ENCODE measurements around the gene CLSTN1. TPM values are rescaled to one million over a fixed set of nuclear protein-coding genes. Genes with fewer than 3 reads are reported as not detected.

CLSTN1 gene
- total RNA-seq, 1 donor from 2014 or later = 130 TPM

DNA sequence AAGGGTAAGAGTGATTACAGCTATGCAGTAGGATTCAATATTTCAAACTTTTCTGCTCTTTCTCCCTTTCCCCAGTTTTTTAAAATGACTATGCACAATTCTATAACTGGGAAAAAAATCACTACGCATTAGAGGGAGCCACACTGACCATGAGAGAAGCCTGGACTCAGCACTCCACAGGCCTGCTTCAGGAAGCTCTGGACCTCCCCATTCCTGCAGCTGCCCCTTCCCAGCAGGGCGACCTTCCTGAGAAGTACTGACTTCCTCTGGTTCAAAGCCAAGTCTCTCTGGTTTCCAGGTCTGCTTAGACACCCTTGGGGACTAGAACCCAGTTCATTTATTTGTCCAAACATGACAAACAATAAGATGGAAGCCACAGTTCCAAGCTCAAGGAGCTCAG is 42.0 kb upstream of the CLSTN1 start:
- H3K9me3 Mint-ChIP-seq (ENCODE audit: low read depth) = no peaks in the 10 kb centered on the region
- H3K36me3 Mint-ChIP-seq (ENCODE audit: insufficient read depth) = peaks cover 5% of the 10 kb centered on the region
- no peak for DNase-seq (ENCODE audit: low spot score, unreplicated experiment)
- no peaks in the 10 kb centered on the region for H3K27me3 Mint-ChIP-seq
- TF ChIP-seq, protein P1, sequence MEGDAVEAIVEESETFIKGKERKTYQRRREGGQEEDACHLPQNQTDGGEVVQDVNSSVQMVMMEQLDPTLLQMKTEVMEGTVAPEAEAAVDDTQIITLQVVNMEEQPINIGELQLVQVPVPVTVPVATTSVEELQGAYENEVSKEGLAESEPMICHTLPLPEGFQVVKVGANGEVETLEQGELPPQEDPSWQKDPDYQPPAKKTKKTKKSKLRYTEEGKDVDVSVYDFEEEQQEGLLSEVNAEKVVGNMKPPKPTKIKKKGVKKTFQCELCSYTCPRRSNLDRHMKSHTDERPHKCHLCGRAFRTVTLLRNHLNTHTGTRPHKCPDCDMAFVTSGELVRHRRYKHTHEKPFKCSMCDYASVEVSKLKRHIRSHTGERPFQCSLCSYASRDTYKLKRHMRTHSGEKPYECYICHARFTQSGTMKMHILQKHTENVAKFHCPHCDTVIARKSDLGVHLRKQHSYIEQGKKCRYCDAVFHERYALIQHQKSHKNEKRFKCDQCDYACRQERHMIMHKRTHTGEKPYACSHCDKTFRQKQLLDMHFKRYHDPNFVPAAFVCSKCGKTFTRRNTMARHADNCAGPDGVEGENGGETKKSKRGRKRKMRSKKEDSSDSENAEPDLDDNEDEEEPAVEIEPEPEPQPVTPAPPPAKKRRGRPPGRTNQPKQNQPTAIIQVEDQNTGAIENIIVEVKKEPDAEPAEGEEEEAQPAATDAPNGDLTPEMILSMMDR (IDR thresholded peaks at IDR 0.05; ENCODE audit: unreplicated experiment) = no peak
- H3K27ac Mint-ChIP-seq = no peak overlapping the region
- no peaks in the 10 kb centered on the region for H3K4me1 Mint-ChIP-seq (ENCODE audit: low read depth)
- no peak overlapping the region for H3K4me3 Mint-ChIP-seq (ENCODE audit: low read depth)

DNA sequence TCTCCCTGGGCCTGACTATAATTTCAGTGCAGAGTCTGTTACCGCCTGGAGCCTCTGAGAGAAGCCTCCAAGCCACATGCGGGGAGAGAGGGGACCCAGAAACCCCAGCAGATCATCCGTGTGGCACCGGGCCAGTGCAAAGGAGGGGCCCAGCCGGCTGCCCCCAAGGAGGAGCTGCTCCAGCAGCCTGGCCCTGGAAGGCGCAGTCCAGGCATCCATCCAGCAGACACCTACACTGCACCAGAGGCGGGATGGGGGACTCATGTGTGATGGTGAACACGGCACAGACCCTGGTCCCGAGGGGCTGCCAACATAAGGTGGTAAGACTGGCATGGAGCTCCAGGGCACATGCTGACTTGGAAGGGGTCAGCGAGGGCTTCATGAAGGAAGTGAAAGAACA is 39.6 kb upstream of the CLSTN1 start:
- no peak overlapping the region for H3K27ac Mint-ChIP-seq
- DNase-seq (ENCODE audit: low spot score, unreplicated experiment) = no peak
- no peak overlapping the region for H3K4me3 Mint-ChIP-seq (ENCODE audit: low read depth)
- H3K4me1 Mint-ChIP-seq (ENCODE audit: low read depth) = no peaks in the 10 kb centered on the region
- no peaks in the 10 kb centered on the region for H3K27me3 Mint-ChIP-seq
- TF ChIP-seq, protein P1 (IDR thresholded peaks at IDR 0.05; ENCODE audit: unreplicated experiment) = no peak
- no peaks in the 10 kb centered on the region for H3K9me3 Mint-ChIP-seq (ENCODE audit: low read depth)
- peaks cover 8% of the 10 kb centered on the region for H3K36me3 Mint-ChIP-seq (ENCODE audit: insufficient read depth)

DNA sequence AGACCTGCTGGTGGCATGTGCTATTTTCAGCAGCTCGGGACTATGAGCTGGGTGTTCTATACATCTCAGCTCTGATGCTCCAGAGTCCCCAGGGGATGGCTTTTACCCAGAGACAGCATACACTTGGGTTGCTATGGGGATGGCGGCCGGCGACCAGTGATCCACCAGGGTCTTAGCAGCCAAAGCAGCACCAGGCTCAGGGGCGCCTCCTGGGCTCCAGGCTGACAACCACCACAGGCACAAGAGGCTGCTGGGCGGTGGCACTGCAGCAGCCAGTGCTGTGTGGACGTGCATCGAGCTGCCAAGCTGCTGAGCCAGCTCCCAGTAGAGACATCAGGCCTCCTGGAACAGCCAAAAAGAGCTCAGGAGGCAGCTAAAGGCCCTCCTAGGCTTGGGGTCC is 37.6 kb upstream of the CLSTN1 start:
- TF ChIP-seq, protein P1 (IDR thresholded peaks at IDR 0.05; ENCODE audit: unreplicated experiment) = no peak
- no peaks in the 10 kb centered on the region for H3K4me1 Mint-ChIP-seq (ENCODE audit: low read depth)
- H3K9me3 Mint-ChIP-seq (ENCODE audit: low read depth) = no peaks in the 10 kb centered on the region
- H3K36me3 Mint-ChIP-seq (ENCODE audit: insufficient read depth) = peaks cover 11% of the 10 kb centered on the region
- H3K27me3 Mint-ChIP-seq = no peaks in the 10 kb centered on the region
- DNase-seq (ENCODE audit: low spot score, unreplicated experiment) = no peak
- H3K27ac Mint-ChIP-seq = no peak overlapping the region
- H3K4me3 Mint-ChIP-seq (ENCODE audit: low read depth) = no peak overlapping the region

DNA sequence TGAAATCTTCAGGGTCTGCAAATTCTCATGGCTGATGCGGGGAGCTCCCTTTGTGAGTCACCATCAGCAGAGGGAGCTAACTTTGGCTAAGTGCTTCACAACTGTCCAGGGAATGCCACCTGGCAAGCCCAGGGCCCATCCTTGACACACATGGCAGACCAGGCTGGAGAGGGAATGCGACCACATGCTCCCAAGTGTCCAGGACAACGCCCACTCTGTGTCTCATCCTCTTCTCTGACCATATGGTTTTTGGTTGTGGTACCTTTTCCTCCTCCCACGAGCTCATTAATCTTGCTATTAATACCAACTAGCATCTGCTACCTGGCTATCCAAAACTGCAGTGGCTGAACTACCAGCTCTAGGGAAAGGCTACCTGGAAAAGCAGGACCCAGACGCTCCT is 37.1 kb upstream of the CLSTN1 start:
- DNase-seq (ENCODE audit: low spot score, unreplicated experiment) = no peak
- no peak overlapping the region for H3K27ac Mint-ChIP-seq
- H3K4me3 Mint-ChIP-seq (ENCODE audit: low read depth) = no peak overlapping the region
- H3K36me3 Mint-ChIP-seq (ENCODE audit: insufficient read depth) = peaks cover 10% of the 10 kb centered on the region
- H3K9me3 Mint-ChIP-seq (ENCODE audit: low read depth) = no peaks in the 10 kb centered on the region
- TF ChIP-seq, protein P1 (IDR thresholded peaks at IDR 0.05; ENCODE audit: unreplicated experiment) = no peak
- H3K4me1 Mint-ChIP-seq (ENCODE audit: low read depth) = no peaks in the 10 kb centered on the region
- H3K27me3 Mint-ChIP-seq = no peaks in the 10 kb centered on the region

DNA sequence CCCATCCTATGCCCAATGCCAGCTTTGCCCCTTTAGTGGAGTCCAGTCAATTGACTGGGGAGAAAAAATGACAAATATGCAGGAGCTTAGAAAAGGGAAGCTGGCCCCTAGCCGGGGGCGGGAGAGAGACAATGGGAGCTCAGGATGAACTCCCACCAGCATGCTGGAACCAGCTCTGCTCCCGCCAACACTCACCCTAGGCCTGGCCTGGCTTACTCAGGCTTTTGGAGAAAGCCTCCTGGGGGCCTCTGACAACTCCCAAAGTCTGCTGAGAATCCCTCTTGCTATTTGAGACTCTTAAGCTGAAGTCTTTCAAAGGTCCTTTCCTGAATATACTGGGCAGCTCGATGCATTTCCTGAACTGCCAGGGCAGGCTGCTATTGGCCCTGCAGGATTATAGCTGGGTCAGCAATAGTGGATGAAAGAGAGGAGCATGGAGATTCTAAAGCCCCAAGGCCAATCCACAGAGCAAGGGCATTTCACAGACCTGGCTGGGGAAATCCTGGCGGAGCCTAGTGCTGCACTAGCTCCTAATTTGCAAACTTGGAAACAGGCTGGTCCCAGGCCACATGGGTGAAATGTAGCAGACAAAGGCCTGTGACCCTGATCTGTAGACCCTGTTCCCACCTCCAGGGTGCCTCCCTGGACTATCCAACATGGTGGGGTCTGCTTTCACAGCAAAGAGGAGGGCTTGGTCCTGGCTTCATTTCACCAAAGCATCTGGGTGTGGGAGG is 35.7 kb upstream of the CLSTN1 start:
- no peaks in the 10 kb centered on the region for H3K9me3 Mint-ChIP-seq (ENCODE audit: low read depth)
- no peaks in the 10 kb centered on the region for H3K4me1 Mint-ChIP-seq (ENCODE audit: low read depth)
- H3K27ac Mint-ChIP-seq = no peak overlapping the region
- H3K36me3 Mint-ChIP-seq (ENCODE audit: insufficient read depth) = peaks cover 11% of the 10 kb centered on the region
- H3K27me3 Mint-ChIP-seq = no peaks in the 10 kb centered on the region
- DNase-seq (ENCODE audit: low spot score, unreplicated experiment) = no peak
- H3K4me3 Mint-ChIP-seq (ENCODE audit: low read depth) = no peak overlapping the region
- TF ChIP-seq, protein P1 (IDR thresholded peaks at IDR 0.05; ENCODE audit: unreplicated experiment) = no peak
